HG03520 (cell line): ENCODE measurements around the gene SLC43A3.

Experiments
- ATAC-seq: cut with Tn5 transposase; IDR thresholded peaks from one replicate; pipeline ENCODE4 v1.9.1; 2021; ENCODE audit warnings: mild to moderate bottlenecking, moderate library complexity; ENCODE audit not compliant: unreplicated experiment

Gene SLC43A3

GRCh38 chr11:57426929-57427726 is at the start of gene SLC43A3:
SLC43A3 (minus strand) TSS chr11:57427121; CDS start chr11:57426172, 949 bp downstream.
- ATAC-seq: peak; percentile 50

- ATAC-seq: peak; percentile 29
Measured at GRCh38 chr11:57476047-57476756, 49.3 kb upstream of the SLC43A3 start.

- ATAC-seq: no peak
Measured at GRCh38 chr11:57475671-57476046, 48.7 kb upstream of the SLC43A3 start.

- ATAC-seq: no peak
Measured at GRCh38 chr11:57475191-57475590, 48.3 kb upstream of the SLC43A3 start.

DNA sequence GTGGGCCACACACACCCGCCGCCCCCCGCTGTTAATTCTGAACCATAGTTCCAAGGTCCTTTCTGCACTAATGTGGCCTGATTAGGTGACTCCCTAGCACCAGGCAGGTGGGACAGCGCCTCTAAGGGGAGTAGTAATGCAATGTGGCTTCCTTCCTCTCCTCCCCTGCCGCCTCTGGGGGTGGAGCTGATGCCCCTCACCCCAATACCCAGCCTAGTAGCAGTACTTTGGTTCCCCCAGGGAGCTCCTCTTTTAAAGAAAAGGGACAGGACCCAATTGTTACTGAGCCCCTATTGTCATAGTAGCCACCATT is 47.8 kb upstream of the SLC43A3 start:
- no peak for ATAC-seq

GRCh38 chr11:57474017-57474802 is 47.3 kb upstream of the SLC43A3 start:
- no peak for ATAC-seq

- no peak for ATAC-seq
Measured at GRCh38 chr11:57473285-57473841, 46.4 kb upstream of the SLC43A3 start.

- no peak for ATAC-seq
Measured at GRCh38 chr11:57471496-57471895, 44.6 kb upstream of the SLC43A3 start.

DNA sequence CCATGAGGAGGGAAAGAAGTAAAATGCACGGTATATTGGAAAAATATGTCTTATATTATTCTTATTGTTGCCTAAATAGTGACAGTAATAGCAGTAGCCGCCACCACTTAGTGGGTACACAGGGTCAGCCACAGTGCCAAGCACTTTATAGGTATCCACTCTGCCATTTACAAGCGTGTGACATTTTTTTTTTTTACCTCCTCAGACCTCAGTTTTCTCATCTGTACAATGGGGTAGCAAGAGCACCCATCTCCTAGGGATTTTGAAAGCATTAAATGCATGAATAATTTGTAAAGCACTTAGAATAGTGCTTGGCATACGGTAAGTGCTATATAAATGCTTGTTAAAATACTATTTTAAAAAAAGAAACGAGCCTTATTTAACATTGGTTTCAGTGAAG is 42.3 kb upstream of the SLC43A3 start:
- ATAC-seq: no peak

GRCh38 chr11:57468276-57468675 is 41.4 kb upstream of the SLC43A3 start:
- no peak for ATAC-seq

DNA sequence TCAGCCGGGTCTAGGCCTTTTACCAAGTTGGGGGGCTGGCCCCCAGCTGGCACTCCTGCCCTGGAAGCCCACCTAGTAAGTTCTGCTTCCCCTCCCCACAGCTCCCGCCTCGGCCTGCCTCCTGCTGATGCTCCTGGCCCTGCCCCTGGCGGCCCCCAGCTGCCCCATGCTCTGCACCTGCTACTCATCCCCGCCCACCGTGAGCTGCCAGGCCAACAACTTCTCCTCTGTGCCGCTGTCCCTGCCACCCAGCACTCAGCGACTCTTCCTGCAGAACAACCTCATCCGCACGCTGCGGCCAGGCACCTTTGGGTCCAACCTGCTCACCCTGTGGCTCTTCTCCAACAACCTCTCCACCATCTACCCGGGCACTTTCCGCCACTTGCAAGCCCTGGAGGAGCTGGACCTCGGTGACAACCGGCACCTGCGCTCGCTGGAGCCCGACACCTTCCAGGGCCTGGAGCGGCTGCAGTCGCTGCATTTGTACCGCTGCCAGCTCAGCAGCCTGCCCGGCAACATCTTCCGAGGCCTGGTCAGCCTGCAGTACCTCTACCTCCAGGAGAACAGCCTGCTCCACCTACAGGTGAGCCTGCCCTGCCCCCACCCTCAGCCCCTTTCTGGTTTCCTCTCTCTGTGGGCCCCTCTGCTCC is 40.7 kb upstream of the SLC43A3 start:
- ATAC-seq: no peak

DNA sequence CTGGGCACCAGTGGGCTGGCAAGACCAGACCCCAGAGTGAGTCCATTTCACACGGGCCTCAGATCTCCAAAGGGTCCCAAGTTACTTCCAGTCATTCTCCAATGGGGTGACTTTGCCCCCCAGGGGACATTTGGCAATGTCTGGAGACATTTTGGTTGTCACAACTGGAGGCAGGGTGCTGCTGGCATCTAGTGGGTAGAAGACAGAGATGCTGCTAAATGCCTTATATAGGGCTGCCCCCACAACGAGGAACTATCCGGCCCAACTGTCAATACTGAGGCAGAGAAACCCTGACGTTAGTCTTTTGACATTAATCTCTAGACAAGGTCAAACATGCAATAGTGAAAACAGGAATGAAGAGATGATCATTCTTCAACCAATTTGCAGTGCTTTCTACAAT is 39.8 kb upstream of the SLC43A3 start:
- no peak for ATAC-seq

- ATAC-seq: no peak
Measured at GRCh38 chr11:57464539-57465181, 37.7 kb upstream of the SLC43A3 start.

DNA sequence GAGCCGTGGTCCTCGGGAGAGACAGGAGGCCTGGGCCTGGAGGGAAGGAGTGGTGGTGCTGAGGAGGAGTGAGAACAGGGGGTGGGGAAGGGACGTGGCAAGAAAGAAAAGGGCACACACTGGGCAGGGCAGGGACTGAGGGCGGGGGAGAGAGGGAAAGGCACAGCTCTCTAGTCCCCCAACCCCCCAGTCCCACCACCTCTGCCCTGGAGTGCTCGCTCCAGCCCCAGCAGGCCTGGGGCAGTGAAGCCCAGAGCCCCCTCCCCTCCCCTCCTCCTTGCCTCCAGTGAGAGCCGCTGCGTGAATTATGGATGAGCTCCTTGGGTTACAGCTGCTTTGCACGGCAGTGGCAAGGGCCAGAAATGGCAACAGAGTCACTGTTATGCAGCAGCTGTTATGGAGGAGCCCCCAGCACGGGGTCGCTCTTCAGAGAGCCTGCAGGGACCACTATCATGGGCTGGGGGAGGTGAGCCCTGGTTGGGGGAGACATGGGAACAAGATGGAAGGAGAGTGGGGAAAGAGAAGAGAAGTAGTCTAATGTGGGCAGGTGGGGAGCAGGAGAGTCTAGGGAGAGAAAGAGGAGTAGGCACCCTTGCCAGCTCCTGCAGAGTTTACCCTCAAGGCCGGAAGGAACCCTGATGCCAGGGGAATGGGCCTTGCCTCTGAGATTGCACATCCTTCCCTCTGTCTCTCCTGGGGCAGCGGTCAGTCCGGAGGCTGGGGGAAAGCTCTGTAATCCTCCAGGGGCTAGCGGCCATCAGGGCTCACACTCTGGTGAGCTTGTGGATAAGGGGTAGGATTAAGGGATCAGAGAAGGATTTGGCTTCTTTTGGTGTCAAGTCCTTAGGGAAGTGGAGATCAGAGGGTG is 37.0 kb upstream of the SLC43A3 start:
- no peak for ATAC-seq

DNA sequence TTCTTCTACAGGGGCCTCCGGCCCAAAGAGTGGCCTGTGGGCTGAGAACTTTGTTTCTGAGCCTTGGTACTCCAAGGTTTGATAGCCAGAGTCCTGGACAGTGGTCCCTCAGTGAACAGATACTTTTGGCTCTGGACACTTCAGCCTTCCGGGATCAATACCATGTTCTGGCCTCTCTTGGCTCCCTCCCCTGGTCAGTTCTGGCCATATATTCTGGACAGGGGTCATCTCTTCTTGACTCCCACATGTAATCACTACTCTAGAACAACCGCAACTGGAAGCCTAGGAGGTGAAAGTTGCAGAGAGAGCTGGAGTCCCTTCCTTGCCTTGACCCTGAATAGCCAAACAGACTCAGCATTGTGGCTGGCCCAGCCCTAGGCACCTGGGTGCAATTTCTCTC is 35.7 kb upstream of the SLC43A3 start:
- no peak for ATAC-seq

GRCh38 chr11:57461841-57462489 is 35.0 kb upstream of the SLC43A3 start:
- ATAC-seq: no peak

- ATAC-seq: peak; percentile 5
Measured at GRCh38 chr11:57460758-57461749, 34.1 kb upstream of the SLC43A3 start.
